Amniotic epithelial cell (primary cell): ENCODE results near the gene FGD1.
"Not testable (repeated sequence)": the region's sequence is repeated elsewhere in the genome, so short reads cannot be mapped to it uniquely, and the experiment has no call there.

Experiments
- DNase-seq: peaks from one replicate; pipeline ENCODE4 v3.0.0-alpha.2; 2010; ENCODE audit warnings: low read depth

The FGD1 gene

DNA sequence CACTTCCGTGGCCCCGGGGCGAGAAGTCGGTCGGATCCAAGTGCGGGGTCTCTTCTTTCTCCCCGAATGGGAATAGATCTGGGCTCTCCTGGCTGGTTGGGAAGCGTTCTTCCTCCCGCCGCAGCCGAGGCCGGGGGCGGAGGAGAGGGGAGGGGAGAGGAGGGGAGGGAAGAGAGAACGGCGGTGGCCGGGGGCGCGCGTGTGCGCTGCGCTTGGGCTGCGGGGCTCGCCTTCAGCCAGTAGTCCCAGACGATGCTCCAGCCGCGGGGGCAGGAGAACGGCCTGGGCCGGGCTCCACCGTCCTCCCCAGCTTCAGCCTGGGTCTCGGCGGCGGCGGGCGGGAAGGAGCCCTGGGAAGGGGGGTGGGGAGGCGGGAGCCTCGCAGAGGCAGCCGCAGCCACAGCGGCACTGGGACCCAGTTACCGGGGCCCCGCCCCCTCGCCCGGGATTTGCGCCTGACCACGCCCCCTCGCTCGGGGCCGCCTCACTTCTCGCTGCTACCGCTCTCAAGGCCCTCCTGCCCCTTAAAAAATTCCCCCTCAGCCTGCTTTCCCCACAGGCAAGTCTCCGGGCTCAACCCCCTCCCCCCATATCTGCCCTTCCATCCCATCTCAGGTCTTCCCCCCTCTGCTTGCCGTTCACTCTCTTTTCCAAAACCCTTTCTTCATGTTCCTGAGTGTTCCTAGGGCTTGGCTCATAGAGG is at the start of gene FGD1:
FGD1 (minus strand) TSS at position 421 of the 703 bp plus-strand sequence. CDS start 802 bp downstream, outside the sequence.
- peak; percentile 42 for DNase-seq

- DNase-seq = not testable (repeated sequence)
Measured at GRCh38 chrX:54542239-54542638, 46.2 kb upstream of the FGD1 start.

GRCh38 chrX:54540289-54540688 is 44.3 kb upstream of the FGD1 start:
- DNase-seq = peak; percentile 73

GRCh38 chrX:54534271-54534670 is 38.2 kb upstream of the FGD1 start:
- DNase-seq = no peak

DNA sequence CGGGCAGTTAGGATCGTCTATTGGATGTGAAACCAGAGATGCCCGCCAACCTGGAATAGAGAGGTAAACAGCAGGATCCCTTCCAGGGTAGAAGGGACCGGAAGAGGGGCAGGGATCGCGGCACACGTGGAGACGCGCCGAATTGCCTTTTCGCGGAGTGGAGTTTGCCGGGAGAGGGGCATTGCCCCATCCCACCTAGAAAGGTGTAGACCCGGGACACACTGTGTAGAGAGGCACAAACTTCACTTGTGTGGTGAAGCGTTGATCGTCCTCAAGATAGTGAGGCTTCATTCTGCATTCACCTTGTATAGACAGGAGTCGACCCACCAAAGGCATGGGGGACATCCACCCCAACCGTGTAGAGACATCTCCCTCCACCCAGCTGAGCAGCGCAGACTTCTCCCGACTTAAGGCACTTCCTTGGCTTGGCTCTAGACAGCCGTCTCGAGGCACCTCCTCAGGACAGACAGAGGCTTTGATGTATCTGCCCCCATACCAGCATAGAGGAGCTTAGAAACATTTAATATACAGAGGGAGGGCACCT is 34.4 kb upstream of the FGD1 start:
- no peak for DNase-seq

DNA sequence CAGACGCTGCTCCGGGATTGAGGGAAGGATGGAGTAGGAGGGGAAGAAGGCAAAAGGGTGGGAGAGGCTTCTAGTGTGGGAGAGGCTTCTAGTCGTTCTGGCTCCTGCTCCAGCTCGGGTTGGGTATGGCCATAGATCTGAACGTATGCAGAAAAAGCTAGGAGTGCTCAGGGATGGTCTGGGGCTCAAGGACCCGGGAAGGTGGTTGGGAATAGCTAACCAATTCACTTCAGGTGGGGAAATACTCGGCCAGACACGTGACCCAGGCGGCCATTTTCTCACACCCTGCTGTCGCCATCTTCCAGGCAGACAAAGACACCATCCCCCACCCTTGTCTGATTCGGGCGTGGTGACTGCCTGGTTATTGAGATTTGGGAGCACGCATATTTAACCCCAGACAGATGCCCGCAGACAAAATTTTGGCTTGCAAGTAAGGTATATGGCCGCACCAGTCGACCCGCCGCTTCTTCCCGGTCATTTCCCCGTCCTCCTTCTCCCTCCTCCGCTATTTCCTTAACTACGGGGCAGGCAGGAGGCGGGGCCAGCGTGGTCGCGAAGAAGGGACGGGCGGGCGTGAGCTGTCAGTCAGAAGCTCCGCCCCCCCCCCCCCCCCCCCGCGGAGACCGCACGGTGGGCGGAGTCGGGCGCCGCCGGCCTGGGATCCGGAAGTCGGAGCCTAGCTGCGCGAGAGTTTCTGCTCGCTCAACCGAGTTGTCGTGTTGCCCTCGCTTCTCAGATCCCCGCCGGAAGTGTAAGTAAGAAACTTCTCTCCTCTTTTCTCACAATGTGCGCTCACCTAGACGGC is 33.7 kb upstream of the FGD1 start, which contains the start of gene GNL3L:
GNL3L (plus strand) TSS at position 668 of the 805 bp plus-strand sequence. CDS start 2,348 bp downstream, outside the sequence.
- peak; percentile 80 for DNase-seq

GRCh38 chrX:54529151-54529550 is 33.1 kb upstream of the FGD1 start:
- no peak for DNase-seq

- DNase-seq = no peak
Measured at GRCh38 chrX:54509400-54509799, 13.4 kb upstream of the FGD1 start.

DNA sequence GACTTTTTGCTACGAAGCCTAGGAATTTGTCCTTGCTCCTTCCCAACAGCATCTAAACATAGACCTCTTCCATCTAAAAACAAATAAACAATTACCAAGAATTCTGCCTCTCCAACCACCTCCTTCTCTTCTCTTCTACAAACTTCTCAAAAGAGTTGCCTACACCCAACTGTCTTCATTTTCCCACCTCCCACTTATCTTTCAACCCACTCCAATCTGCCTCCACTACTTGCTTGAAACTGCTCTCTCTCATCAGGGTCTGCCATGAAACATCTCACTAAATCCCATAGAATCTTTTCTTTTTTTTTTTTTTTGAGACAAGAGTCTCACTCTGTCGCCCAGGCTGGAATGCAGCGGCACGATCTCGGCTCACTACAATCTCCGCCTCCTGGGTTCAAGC is 902 bp upstream of the FGD1 start:
- no peak for DNase-seq

DNA sequence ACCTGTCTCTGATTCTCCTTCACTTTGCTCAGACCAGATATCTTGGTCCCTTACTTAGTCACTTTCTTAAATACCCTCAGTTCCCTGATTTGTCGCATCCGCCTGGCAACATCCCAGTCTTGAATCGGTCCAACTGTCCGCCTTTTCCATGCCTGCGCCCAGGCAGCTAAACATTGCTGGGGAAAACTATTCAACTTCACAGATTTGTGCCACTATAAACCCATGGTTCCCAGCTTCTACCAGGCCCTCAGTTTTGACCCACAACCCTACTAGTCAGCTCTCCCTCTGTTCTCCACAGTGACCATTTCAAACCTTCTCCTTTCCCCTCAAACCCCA is 451 bp upstream of the FGD1 start:
- no peak for DNase-seq

GRCh38 chrX:54494989-54495813 is 833 bp downstream of the FGD1 start:
- peak; percentile 13 for DNase-seq

- DNase-seq = peak; percentile 15
Measured at GRCh38 chrX:54494166-54494988, 1.7 kb downstream of the FGD1 start.

DNA sequence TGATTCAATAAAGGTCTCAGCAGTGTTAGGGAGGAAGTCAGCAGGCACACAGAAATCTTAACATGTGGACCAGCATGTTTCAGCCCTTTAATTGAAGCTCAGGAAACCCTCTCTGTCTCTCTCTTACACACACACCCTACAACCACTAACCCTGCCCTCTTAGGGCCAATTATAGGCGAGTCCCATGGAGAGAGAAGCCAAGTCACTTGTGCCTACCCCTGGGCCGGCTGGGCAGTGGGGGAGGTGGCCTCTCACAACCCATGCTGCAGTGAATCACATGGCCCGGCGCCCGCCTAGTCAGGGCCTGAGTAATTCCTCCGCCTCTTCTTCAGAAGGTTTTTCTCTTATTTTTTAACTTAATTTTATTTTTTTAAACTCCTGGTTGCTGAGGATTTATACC is 3.7 kb downstream of the FGD1 start:
- DNase-seq = peak; percentile 35

DNA sequence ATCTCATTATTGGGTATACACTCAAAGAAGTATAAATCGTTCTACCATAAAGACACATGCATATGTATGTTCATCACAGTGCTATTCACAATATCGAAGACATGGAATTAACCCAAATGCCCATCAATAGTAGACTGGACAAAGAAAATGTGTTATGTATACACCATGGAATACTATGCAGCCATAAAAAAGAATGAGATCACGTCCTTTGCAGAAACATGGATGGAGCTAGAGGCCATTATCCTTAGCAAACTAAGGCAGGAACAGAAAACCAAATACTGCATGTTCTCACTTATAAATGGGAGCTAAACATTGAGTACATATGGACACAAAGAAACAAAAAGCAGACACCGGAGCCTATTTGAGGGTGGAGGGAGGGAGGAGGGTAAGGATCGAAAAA is 6.2 kb downstream of the FGD1 start:
- not testable (repeated sequence) for DNase-seq

DNA sequence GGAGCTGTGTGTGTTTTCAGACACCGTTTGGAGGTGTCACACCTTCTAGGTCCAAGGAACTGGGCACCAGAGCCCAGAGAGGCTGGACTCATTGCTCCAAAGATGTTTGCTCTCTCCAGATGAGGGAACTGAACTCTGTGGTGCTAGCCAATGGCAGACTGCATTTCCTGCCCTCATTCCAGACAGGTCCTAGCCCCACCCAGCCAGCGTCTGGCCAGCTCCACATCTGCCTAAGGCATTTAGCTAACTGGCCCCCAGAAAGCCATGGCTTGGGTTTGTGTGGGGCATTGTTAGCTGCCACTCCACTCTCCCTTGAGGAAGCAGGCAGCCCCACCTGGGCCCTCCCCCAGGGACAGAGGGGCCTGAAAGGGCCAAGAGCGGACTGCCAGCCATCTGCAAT is 11.4 kb downstream of the FGD1 start:
- no peak for DNase-seq

- no peak for DNase-seq
Measured at GRCh38 chrX:54483946-54484345, 12.1 kb downstream of the FGD1 start.

DNA sequence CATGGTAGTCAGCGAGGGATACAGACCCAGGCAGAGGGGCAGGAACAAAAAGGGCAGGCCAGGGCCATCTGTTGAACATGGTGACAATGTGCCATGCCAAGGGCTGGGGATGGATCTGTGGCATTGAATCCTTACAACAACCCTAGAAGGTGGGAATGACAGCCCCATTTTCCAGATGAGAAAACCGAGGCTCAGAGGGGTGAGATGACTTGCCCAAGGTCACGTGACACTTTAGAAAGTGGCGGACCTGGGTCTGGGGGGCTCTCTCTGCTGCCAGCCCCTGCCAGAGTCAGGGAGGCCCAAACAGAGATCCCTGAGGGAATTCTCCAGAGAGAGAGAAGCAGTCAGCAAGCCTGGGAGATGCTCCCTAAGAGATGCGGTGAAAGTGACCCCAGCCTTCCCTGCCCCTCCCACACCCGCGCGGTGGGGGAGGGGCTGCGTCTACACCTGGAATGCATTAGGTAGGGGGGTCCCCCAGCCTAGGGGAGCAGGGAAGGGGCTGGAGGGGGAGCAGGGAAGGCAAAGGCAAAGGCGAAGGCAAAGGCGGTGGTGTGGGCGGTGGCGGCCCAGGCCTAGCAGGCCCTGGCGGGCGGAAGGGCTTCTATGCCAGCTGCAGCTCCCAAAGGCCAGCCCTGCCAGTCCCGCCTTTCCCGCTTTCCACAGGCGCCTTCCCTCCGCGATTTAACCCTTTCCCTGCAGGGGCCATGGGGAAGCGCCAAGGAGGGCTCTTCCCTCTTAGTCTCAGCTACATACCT is 13.0 kb downstream of the FGD1 start:
- no peak for DNase-seq

- DNase-seq = no peak
Measured at GRCh38 chrX:54479136-54480111, 16.6 kb downstream of the FGD1 start.
